Peyer's patch (tissue), 4 donors: Measurements from ENCODE around the gene G6PC3. TPM values are rescaled to one million over a fixed set of nuclear protein-coding genes. Genes with fewer than 3 reads are reported as not detected.
A peak's percentile ranks its signal among the peaks of the same experiment; 100 is the strongest.
"Not testable (repeated sequence)": the region's sequence is repeated elsewhere in the genome, so short reads cannot be mapped to it uniquely, and the experiment has no call there.

ENCODE experiments used
- DNase-seq, 3 donors: peaks; one replicate each; pipeline ENCODE4 v3.0.0-alpha.2; 2017 to 2019
- H3K27ac ChIP-seq, 4 donors: fragments of 200-600 bp; sonication (generic); one replicate each; pipeline ENCODE4 v1.5.1; 2016 to 2019
- H3K27me3 ChIP-seq, 2 donors: fragments of 200-600 bp; sonication (generic); one replicate each; pipeline ENCODE4 v1.5.1; 2019
- H3K36me3 ChIP-seq, 3 donors: fragments of 200-600 bp; sonication (generic); one replicate each; pipeline ENCODE4 v1.5.1; 2016 to 2019
- H3K4me1 ChIP-seq, 4 donors: fragments of 200-600 bp; sonication (generic); one replicate each; pipeline ENCODE4 v1.5.1; 2016 to 2019
- H3K4me3 ChIP-seq, 4 donors: fragments of 200-600 bp; sonication (generic); 1 replicate in 3 of 4; 2 replicates in 1 of 4; pipeline ENCODE4 v1.5.1; 2016 to 2019; ENCODE audit warnings: mild to moderate bottlenecking in 1 of 4
- H3K9me3 ChIP-seq, 4 donors: fragments of 200-600 bp; sonication (generic); one replicate each; pipeline ENCODE4 v1.5.1; 2016 to 2019; ENCODE audit warnings: mild to moderate bottlenecking in 1 of 4
- CTCF ChIP-seq, 6 experiments: fragments of 450-650 bp in 4 of 6; fragments of 200-600 bp in 2 of 6; sonication (generic) in 1 of 6; IDR thresholded peaks; one replicate each; pipeline ENCODE4 v1.5.1; 2017 to 2019; ENCODE audit warnings: antibody characterized with exemption in 6 of 6, mild to moderate bottlenecking in 3 of 6, moderate library complexity in 1 of 6
- POLR2A ChIP-seq, 2 donors: fragments of 450-650 bp; IDR thresholded peaks; one replicate each; pipeline ENCODE4 v1.5.1; 2017; ENCODE audit warnings: antibody characterized with exemption in 2 of 2, mild to moderate bottlenecking in 2 of 2, moderate library complexity in 2 of 2
- total RNA-seq, 4 donors: library from RNA; depleted of rRNA; stranded (reverse); fragments of >200 nt; gene quantifications; one replicate each; pipeline ENCODE4 v1.1.0, GENCODE V29; 2016

Gene G6PC3
- total RNA-seq = 10 to 100 TPM in 3 of 4 donors, 1 to 10 TPM in 1; 8.3 to 48.9 (median 33.8) TPM

- H3K27me3 ChIP-seq = no peaks in the 10 kb centered on the region
- peaks cover 0 to 17% (median 0%) of the 10 kb centered on the region in 3 donors for H3K36me3 ChIP-seq
- peak within 1 kb of the TSS; percentile 73 to 83 (median 77) for H3K4me3 ChIP-seq
- peak within 1 kb of the TSS; percentile 81 to 91 (median 84) for H3K27ac ChIP-seq
- TF ChIP-seq POLR2A (IDR thresholded peaks at IDR 0.05) = peak; percentile 59 to 79
- TF ChIP-seq CTCF (IDR thresholded peaks at IDR 0.05) = peak in 4 of 6 experiments; percentile 26 to 35 (median 30)
- H3K9me3 ChIP-seq = no peaks in the 10 kb centered on the region
- H3K4me1 ChIP-seq = peaks cover 3 to 27% (median 12%) of the 10 kb centered on the region in 4 donors
- DNase-seq = peak; percentile 93 to 98 (median 96)
Observed at GRCh38 chr17:44070455-44071197, at the start of gene G6PC3. Gene G6PC3, plus strand, starts transcription at chr17:44070735. Its CDS starts 231 bp downstream, at chr17:44070966.

- not testable (repeated sequence) for H3K4me1 ChIP-seq, H3K27ac ChIP-seq, DNase-seq, H3K36me3 ChIP-seq, H3K9me3 ChIP-seq, H3K27me3 ChIP-seq, H3K4me3 ChIP-seq
Observed at GRCh38 chr17:44021227-44021626, 49.3 kb upstream of the G6PC3 start.

- Histone ChIP-seq H3K9me3 (no peaks in the 10 kb centered on the region), H3K4me1 (no peaks in the 10 kb centered on the region), H3K36me3 (no peaks in the 10 kb centered on the region), H3K4me3 (no peak overlapping the region), H3K27me3 (no peaks in the 10 kb centered on the region), H3K27ac (no peak overlapping the region)
- no peak for DNase-seq
- TF ChIP-seq CTCF (IDR thresholded peaks at IDR 0.05) (no peak), POLR2A (IDR thresholded peaks at IDR 0.05) (no peak)
Observed at GRCh38 chr17:44022246-44022645, 48.3 kb upstream of the G6PC3 start.

- Histone ChIP-seq H3K27me3 (no peaks in the 10 kb centered on the region), H3K4me1 (no peaks in the 10 kb centered on the region), H3K27ac (no peak overlapping the region), H3K9me3 (no peaks in the 10 kb centered on the region), H3K4me3 (no peak overlapping the region), H3K36me3 (no peaks in the 10 kb centered on the region)
- TF ChIP-seq CTCF (IDR thresholded peaks at IDR 0.05) (no peak), POLR2A (IDR thresholded peaks at IDR 0.05) (no peak)
- no peak for DNase-seq
Observed at GRCh38 chr17:44023545-44024270, 46.8 kb upstream of the G6PC3 start.

- TF ChIP-seq POLR2A (IDR thresholded peaks at IDR 0.05) (no peak), CTCF (IDR thresholded peaks at IDR 0.05) (no peak)
- no peak for DNase-seq
- H3K4me3 ChIP-seq = no peak overlapping the region
- H3K9me3 ChIP-seq = no peaks in the 10 kb centered on the region
- H3K27me3 ChIP-seq = no peaks in the 10 kb centered on the region
- H3K4me1 ChIP-seq = no peaks in the 10 kb centered on the region
- no peaks in the 10 kb centered on the region for H3K36me3 ChIP-seq
- no peak overlapping the region for H3K27ac ChIP-seq
Observed at GRCh38 chr17:44024271-44024663, 46.3 kb upstream of the G6PC3 start.

GRCh38 chr17:44024853-44025252 is 45.7 kb upstream of the G6PC3 start:
- H3K4me3 ChIP-seq = no peak overlapping the region
- no peak for DNase-seq
- no peak for TF ChIP-seq CTCF (IDR thresholded peaks at IDR 0.05)
- no peak for TF ChIP-seq POLR2A (IDR thresholded peaks at IDR 0.05)
- H3K36me3 ChIP-seq = no peaks in the 10 kb centered on the region
- H3K27ac ChIP-seq = no peak overlapping the region
- H3K9me3 ChIP-seq = no peaks in the 10 kb centered on the region
- H3K4me1 ChIP-seq = no peaks in the 10 kb centered on the region
- no peaks in the 10 kb centered on the region for H3K27me3 ChIP-seq
